ENCODE results near the gene SEMA3C. TPM values are rescaled to one million over a fixed set of nuclear protein-coding genes. Genes with fewer than 3 reads are reported as not detected.

SEMA3C gene
- total RNA-seq, 2 donors from 2014 or later, result 41.9 to 103 TPM

GRCh38 chr7:80735330-80735729 is 183.5 kb downstream of the SEMA3C start:
- DNase-seq, result no peak
- H3K9ac ChIP-seq (ENCODE audit: low read depth in 2 of 2, low read length in 2 of 2), result no peak overlapping the region
- intact Hi-C loops (cut with DNase I), result no loop called here
- H3K9me3 ChIP-seq, result no peaks in the 10 kb centered on the region
- no peaks in the 10 kb centered on the region for H3K4me1 ChIP-seq
- no peaks in the 10 kb centered on the region for H3K36me3 ChIP-seq
- H3K27me3 ChIP-seq, result no peaks in the 10 kb centered on the region
- H3K4me3 ChIP-seq, result no peak overlapping the region
- H3K27ac ChIP-seq, result no peak overlapping the region
- TF ChIP-seq CTCF (IDR thresholded peaks at IDR 0.05), result no peak

GRCh38 chr7:80734011-80734410 is 184.8 kb downstream of the SEMA3C start:
- intact Hi-C loops (cut with DNase I), result no loop called here
- Histone ChIP-seq H3K27ac (no peak overlapping the region), H3K9ac (ENCODE audit: low read depth in 2 of 2, low read length in 2 of 2) (no peak overlapping the region), H3K36me3 (no peaks in the 10 kb centered on the region), H3K9me3 (no peaks in the 10 kb centered on the region), H3K4me3 (no peak overlapping the region), H3K27me3 (no peaks in the 10 kb centered on the region), H3K4me1 (no peaks in the 10 kb centered on the region)
- no peak for DNase-seq
- no peak for TF ChIP-seq CTCF (IDR thresholded peaks at IDR 0.05)

- Histone ChIP-seq H3K36me3 (no peaks in the 10 kb centered on the region), H3K9me3 (no peaks in the 10 kb centered on the region), H3K27me3 (no peaks in the 10 kb centered on the region), H3K27ac (no peak overlapping the region), H3K9ac (ENCODE audit: low read depth in 2 of 2, low read length in 2 of 2) (no peak overlapping the region), H3K4me3 (no peak overlapping the region), H3K4me1 (no peaks in the 10 kb centered on the region)
- DNase-seq, result no peak
- intact Hi-C loops (cut with DNase I), result no loop called here
- TF ChIP-seq CTCF (IDR thresholded peaks at IDR 0.05), result no peak
Measured at GRCh38 chr7:80733333-80733915, 185.4 kb downstream of the SEMA3C start.

- no peak for TF ChIP-seq CTCF (IDR thresholded peaks at IDR 0.05)
- H3K4me3 ChIP-seq, result no peak overlapping the region
- H3K9ac ChIP-seq (ENCODE audit: low read depth in 2 of 2, low read length in 2 of 2), result no peak overlapping the region
- DNase-seq, result no peak
- no peaks in the 10 kb centered on the region for H3K36me3 ChIP-seq
- H3K9me3 ChIP-seq, result no peaks in the 10 kb centered on the region
- H3K27ac ChIP-seq, result no peak overlapping the region
- H3K27me3 ChIP-seq, result no peaks in the 10 kb centered on the region
- H3K4me1 ChIP-seq, result no peaks in the 10 kb centered on the region
- intact Hi-C loops (cut with DNase I), result no loop called here
Measured at GRCh38 chr7:80732630-80733029, 186.2 kb downstream of the SEMA3C start.

GRCh38 chr7:80731281-80731680 is 187.6 kb downstream of the SEMA3C start:
- TF ChIP-seq CTCF (IDR thresholded peaks at IDR 0.05), result no peak
- intact Hi-C loops (cut with DNase I), result no loop called here
- Histone ChIP-seq H3K27ac (no peak overlapping the region), H3K4me3 (no peak overlapping the region), H3K9me3 (no peaks in the 10 kb centered on the region), H3K9ac (ENCODE audit: low read depth in 2 of 2, low read length in 2 of 2) (no peak overlapping the region), H3K4me1 (no peaks in the 10 kb centered on the region), H3K27me3 (no peaks in the 10 kb centered on the region), H3K36me3 (no peaks in the 10 kb centered on the region)
- no peak for DNase-seq
